NCI-H1436 treated with DMSO at 0.1 percent for 48 hours (cell line): Measurements from ENCODE around the gene GNS.
"Not testable (repeated sequence)": the region's sequence is repeated elsewhere in the genome, so short reads cannot be mapped to it uniquely, and the experiment has no call there.

Source experiments
- DNase-seq: peaks from one replicate; lab custom pipeline; 2025; lab: John Stamatoyannopoulos, UW

Gene GNS

DNA sequence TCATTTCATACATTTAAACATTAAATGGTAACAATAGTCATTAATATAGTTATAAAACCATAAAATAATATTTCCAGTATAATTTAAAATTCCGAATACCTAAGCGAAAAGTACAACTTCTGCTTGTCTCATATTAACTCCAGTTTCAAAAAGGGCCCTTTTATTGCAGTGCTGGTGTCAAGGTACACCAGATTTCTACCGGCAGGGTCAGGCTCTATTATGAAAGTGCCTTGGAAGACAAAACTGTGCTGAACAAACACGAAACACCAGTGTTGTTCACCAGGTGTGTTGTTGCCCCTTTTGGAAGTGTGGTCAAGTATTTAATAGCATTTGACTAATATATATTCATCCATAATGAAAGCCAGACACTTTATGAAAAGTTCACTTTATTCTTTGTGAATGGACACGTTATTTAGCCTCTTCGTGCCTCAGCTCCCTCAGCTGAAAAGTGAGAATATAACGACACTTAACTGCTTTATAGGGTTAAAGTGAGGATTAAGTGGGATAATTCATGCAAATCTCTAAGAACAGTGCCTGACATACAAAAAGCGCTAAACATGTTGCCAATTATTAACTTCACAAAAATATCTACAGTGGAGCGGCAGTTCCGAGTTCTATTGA lies 20.3 kb upstream of the GNS start:
- no peak for DNase-seq

DNA sequence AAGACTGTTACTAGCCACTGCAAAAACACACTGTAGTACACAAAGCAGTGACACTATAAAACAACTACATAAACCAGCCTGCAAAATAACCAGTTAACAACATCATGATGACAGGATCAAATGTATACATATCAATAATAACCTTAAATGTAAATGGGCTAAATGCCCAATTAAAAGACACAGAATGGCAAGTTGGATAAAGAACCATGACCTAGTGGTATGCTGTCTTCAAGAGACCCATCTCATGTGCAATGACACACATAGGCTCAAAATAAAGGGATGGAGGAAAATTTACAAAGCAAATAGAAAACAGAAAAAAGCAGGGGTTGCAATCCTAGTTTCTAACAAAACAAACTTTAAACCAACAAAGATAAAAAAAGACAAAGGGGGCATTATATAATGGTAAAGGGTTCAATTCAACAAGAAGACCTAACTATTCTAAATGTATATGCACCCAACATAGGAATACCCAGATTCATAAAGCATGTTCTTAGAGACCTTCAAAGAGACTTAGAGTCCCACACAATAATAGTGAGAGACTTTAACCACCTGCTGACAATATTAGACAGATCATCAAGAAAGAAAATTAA lies 16.0 kb upstream of the GNS start:
- not testable (repeated sequence) for DNase-seq

DNA sequence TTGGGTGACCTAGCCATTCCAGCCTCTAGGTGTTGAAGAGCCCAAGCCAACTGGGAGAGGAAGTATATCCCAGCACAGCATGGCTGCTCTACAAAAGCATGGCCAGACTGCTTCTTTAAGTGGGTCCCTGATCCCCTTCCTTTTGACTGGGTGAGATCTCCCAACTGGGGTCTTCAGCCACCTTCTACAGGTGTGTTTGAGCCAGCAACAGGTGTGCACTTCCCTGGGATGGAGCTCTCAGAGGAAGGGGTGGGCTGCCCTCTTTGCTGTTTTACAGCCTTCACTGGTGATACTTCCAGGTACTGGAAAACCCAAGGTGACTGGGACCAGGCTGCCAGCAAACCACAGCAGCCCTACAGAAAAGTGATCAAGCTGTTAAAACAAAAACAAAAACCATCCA lies 14.2 kb upstream of the GNS start:
- no peak for DNase-seq

DNA sequence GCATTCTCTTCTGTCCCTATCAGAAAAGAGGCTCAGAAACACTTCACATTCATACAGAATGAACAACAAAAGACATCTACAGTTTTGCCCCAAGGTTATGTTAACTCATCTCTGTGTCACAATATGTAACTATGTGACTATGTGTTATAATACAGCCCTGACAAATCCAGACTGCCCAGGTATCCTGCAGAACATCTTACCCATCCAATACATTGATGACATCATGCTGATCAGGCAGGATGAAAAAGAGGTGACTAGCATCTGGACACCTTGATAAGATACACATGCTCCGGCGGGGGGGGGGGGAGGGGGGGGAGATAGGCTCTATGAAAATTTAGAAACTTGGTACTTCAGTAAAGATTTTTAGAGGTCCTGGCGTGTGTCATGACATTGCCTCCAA lies 8.3 kb upstream of the GNS start:
- no peak for DNase-seq

DNA sequence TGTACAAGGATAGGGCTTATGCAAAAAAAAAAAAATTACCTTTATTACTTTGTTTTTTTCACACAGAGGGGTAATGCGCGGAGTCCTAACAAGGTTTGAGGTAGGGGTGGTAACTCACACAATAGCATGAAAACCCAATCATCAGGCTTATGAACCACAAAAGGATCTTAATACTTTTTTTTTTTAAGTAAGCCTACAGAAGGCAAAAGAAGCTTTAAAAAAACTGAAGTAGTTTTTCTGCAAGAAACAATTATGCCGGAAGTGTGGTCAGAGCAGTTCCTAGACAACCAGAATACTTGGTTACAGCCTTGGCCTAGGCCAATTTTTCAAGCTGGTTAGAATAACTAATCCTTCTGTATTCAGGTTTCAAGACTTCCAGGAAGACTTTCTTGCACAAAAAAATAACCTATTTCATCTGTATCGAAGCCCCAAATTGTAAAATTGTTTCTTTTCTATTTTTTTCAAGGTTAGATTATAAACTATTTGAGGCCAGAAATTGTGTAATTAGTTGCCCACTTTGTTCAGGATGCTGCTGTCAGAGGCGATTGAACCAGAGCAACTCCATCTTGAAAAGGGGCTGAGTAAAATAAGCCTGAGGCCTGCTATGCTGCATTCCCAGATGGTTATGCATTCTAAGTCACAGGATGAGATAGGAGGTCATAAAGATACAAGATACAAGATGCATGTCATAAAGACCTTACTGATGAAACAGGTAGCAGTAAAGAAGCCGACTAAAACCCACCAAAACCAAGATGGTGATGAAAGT lies 1.8 kb upstream of the GNS start:
- no peak for DNase-seq

DNA sequence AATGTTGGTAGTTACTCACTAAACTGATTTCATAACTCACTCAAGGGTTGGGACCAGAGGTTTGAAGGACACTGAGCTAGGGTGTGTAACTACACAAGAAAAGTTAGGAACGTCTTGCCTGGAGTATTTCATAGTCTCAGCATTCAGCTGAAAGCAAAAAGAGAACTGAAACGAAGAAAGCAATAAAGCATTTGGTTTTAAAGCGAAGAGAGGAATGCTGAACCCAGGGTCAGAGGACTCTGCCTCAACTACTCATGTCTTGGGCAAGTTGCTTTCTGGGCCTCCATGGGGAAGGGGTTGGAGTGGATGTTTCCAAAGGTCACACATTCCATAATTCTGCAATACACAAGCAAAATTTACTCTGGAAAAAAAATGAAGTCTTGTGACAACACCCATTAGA lies 1.4 kb downstream of the GNS start:
- DNase-seq: no peak

DNA sequence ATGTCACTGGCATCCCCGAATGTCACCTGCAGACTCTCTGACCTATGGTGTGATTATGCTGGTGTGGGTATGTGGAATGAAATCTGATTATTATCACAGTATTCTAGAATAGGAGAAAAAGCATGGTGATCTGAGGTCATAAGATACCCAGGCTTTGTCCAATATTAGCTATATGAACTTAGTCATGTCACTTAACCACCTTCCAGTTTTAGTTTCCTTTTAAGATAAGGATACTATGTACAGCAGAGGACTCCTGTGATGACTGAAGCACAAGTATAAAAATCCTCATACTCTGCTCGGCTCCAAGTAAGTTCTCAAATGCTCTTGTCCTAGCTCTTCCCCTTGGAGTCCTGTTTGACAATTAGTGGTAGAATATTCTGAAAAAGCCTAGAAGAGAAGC lies 2.8 kb downstream of the GNS start:
- DNase-seq: no peak

DNA sequence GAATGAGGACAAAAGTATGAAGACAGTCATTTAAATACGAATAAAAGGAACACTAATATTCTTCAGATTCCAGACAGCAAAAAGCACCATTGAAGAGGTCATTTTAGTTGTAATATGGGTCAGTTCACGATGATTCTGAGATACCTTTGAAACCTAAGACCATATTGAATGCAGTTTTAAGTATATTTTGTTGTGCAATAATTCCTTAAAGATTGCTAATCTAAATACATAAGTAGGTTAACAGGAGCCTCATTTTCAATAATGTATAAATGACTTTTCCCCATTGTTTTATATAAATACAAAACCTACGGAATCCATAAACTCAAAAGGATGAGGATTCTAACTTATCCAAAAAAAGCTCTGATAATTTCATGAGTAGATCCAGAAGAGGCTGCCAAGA lies 5.8 kb downstream of the GNS start:
- DNase-seq: no peak

DNA sequence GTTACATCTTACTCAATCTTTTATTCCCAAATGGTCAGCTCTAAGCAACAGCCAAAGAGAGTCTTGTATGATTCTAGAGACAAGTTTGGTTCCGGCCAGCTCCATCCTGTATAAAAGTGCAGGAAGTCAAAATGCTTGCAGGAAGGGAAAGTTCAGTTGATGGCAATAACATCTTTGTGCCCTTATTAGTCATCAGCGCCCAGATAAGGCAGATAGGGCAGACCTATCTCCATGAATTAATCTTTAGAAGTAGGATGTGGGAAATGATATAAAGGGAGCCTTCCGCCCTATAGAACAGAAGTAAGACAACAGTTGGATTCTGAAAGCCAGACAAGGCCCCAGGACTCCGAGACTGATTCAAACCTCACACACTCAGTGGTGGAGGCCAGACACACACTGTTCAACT lies 6.4 kb downstream of the GNS start:
- no peak for DNase-seq

DNA sequence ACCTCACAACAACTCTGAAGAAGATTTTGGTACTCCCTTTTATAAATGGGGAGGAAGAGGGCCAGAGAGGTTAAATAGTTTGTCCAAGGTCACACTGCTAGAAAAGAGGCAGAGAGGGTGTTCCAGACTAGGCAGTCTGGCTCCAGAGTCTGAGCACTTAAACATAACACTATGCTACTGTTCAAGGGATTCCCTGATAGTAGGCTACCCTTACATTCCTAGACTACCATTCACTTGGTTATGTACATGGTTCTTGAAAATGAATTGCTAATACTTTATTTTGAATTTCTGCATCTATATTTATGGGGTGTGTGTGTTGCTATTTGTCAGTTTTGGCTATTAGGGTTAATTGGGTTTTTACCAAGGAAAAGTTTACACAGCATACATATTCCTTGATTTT lies 7.2 kb downstream of the GNS start:
- no peak for DNase-seq

DNA sequence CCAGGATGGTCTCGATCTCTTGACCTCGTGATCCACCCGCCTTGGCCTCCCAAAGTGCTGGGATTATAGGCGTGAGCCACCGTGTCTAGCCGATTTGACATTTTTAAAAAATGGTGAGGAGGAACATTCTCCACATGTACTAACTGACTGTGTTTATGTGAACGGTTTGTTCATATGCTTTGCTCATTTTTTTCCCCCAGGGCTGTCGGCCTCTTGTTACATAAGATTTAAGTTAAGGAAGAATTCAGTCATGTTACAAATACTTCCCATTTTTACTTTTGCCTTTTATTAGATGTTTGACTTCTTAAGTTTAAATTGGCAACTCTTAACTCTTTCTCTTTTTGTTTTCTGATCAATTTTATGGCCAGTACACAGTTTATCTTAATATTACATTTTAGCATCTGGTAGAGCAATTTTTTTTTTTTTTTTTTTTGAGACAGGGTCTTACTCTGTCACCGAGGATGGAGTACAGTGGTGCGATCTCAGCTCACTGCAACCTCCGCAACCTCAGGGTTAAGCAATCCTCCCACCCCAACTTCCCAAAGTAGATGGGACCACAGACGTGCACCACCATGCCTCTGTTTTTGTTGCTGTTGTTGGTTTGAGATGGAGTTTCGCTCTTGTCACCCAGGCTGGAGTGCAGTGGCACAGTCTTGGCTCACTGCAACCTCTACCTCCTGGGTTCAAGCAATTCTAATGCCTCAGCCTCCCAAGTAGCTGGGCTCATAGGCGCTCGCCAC lies 9.6 kb downstream of the GNS start:
- DNase-seq: no peak

DNA sequence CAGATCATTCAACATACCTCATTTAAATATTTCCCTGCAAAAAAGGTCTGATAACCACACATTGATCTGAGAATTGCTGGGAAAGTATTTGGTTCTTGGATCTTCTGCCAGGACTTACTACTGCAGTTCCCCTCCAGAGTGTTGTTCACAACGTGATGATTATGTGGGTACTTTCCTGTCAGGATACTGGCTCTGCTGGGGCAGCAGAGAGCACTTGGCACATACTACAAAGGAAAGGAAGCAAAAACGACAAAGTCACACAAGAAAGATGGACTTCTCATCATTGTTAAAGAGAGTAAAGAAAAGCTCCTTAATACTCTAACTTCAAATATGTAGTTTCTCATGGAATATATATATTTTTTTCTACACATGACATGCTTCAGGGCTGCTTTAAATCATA lies 11.5 kb downstream of the GNS start:
- DNase-seq: no peak

DNA sequence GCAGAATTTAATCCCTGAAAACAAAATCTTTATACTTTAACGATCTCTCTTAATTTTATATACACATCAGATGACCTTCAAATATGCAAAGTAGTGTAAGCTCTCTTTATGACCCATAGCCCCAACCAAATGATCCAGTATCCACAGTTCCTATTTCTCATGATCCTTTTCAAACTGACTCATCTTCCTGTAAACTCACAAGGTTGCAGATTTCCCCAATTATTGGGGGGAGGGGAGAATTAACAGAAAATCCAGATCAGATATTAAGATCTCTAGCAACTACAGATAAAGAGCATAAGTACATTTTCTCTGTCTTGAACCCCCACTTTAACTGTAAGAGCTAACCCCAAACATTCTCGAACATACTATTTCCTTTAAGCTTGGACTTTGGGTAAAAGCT lies 12.5 kb downstream of the GNS start:
- no peak for DNase-seq

DNA sequence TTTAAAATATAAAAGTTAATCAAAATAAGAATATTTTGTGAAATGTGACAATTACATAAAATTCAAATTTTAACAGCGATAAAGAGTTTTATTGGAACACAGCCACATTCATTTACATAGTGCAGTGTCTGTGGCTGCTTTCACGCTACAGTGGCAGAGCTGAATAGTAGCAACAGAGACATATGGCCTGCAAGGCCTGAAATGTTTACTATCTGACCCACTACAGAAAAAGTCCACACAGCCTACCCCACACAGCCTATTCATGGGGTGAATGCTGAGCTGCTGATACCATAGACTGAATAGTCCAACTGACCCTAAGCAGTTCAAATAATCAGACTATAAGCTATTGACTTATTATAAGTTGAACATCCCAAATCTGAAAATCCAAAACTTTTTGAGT lies 13.2 kb downstream of the GNS start:
- DNase-seq: no peak

DNA sequence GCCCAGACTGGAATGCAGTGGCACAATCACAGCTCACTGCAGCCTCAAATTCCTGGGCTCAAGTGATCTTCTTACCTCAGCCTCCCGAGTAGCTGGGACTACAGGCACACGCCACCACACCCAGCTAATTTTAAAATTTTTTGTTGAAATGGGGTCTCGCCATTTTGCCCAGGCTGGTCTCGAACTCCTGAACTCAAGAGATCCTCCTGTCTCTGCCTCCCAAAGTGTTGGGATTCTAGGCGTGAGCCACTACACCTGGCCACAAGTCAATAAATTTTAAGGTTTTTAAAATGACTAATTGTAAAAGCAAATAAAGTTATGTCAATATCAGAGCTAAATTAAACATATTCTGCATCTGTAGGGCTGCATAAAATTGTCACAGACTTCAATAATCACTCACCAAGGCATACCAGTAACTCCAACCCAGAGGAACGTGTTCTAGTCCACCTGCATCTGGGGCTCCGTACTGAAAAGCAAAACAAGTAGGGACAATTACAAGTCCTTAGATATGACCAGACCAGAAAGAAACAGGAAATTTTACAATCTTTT lies 13.9 kb downstream of the GNS start:
- no peak for DNase-seq

DNA sequence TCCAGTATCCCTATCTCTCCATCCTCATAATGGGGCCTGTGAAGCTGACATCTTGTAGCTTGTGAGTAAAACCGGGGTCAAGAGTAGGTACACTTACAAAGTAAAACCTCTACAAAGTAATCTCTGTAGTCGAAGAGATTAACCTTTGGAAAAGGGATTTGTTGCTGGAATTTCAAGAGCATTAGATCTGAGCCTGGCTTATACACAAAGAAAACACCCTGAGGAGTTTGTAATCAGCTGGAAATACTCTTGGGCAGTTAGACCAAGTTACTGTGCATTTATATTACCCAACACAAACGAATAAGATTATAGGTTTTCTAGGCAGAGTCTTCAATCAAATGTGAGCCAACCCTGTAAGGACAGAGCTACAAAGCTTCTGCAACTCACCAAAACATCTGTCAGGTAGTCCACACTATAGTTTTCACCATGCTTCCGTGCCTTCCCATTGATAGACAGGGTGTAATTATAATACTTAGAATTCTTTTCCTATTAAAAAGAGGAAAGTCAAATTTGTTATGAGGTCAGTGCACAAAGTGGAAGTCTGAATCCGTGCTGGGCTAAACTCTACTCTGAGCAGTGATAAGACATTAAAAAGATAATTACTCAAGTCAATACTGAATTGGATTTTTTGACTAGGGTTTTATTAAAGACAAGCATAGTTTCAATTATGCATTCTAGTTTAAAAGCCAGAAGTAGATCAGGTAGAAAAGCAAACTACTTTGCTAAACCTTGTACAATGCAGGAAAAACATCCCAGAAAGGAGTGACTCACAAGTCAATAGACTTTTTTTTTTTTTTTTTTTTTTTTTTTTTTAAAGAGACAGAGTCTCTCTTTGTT lies 14.6 kb downstream of the GNS start:
- no peak for DNase-seq

DNA sequence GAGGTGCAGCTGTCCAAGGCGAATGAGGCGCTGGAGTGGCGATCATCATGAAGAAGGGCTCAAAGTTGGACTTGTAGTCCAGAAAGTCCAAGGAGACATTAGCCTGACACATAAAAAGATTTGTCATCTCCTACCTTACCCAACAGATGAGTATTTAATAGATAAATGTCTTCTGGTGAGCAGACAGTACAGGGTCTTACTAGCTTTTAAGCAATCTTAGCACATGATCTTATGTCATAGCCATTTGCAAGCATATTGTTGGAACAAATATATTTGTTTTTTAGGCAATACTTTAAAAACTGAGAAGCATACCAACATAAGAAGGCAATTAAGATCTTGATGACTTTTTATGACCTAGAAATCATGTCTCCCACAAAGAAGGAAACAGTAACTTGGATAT lies 16.0 kb downstream of the GNS start:
- no peak for DNase-seq

DNA sequence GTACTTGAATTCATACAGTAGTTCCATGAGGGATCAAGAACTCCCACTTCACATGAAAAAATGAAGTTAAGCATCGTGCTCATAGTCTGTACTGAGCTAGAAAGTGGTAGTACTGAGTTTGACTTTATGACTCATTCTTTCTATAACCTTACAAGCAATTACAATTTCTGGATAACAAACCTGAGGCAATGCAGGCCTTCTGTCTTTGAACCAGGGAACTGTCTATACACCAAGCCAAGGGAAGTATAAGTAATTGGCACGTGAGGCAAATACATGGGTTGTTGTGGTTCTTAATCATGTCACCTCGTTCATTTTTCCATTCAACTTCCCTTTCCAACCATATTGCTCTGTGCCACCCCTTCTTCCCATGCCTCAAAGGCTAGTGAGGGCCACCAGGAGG lies 16.8 kb downstream of the GNS start:
- DNase-seq: no peak

DNA sequence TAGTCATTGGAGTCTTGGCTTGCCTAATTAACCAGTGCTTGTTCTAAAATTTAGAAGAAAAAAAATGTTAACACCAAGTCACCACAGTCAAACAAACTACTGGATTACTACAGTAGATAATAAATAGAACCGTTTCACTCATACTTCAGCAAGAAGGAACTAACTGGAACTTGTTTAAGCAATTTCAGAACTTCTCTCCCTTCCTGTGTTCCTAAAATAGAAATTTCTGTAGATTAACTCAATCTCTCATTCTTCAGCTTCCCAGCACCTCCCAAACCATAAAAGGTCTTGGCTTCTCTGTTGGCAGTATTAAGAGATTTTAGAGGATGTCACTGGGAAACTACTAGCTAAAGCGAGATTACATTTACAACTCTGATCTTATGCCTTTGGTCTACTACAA lies 18.6 kb downstream of the GNS start:
- DNase-seq: no peak

DNA sequence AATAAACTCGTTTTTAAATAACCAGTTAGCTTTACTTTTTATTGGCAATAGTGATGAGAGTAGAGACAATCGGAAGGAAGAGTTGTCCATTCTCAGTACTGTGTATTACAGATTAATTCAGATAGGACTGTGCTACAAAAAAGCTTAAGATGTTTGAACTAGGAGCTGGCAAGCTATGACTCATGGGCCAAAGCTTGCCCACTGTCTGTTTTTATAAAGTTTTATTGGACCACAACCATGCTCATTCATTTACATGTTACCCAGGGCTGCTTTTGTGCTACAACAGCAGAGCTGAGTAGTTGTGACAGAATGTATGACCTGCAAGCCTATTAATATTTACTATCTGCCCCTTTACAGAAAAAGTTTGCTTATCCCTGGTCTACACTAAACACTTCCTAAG lies 19.4 kb downstream of the GNS start:
- no peak for DNase-seq

DNA sequence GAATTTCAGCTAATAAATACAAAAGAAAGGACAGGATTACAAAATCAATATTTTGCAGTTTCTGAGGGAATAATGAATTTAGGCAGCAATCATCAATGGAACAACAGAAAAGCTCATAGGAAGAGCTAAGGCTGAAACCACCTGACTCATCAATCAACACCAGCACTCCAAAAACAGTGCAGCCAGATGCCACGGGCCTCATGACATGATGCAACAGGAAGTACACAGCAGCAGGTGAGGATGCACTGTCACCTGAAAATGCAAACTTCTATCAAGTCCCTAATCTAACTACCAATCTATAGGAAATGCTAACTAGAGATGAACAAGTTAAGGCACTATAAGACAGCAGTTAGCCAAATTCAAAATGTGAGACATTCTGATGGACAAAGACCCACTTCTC lies 21.7 kb downstream of the GNS start:
- no peak for DNase-seq

DNA sequence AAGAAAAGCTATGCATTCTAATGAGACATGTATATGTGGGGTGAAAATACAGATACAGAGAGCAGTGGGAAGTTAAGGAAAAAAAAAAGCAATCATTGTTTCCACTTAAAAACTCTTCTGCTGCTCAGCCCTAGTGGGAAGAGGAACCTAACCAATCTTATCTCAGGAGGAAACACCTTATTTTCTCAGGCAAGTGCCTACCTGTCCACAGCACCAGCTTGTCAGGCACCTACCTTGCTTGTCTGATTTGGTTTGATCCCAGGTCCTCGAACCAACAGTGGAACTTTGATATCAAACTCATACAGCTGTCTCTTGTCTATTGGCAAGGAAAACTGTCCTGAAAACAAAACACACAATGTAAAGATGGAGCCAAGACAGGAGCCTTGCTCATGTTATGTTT lies 22.4 kb downstream of the GNS start:
- DNase-seq: no peak
